ENCODE data around the gene PACSIN2. TPM values are rescaled to one million over a fixed set of nuclear protein-coding genes. Genes with fewer than 3 reads are reported as not detected.

PACSIN2 gene
- total and polyA plus RNA-seq, 2 of the 13 experiments (the other 11 are each of a cell fraction or from before 2014, with no cell fraction given), result 54.1 to 68.8 TPM

- TF ChIP-seq ZNF687 (CRISPR knock-in tag; IDR thresholded peaks at IDR 0.05), result peak; percentile 66
- 0 out of 2 replicates have a peak, but pooled peaks have one; percentile 11 for TF ChIP-seq ZNF609 (CRISPR knock-in tag; IDR thresholded peaks at IDR 0.05; ENCODE audit: borderline replicate concordance)
- no peak for TF ChIP-seq HNF4A (CRISPR knock-in tag; IDR thresholded peaks at IDR 0.05)
- TF ChIP-seq PRPF4 (IDR thresholded peaks at IDR 0.05; ENCODE audit: low read depth, low read length, poor library complexity, severe bottlenecking), result no peak
- 0 out of 2 replicates have a peak, but pooled peaks have one; percentile 49 for TF ChIP-seq MYPOP (CRISPR knock-in tag; IDR thresholded peaks at IDR 0.05)
- no peak for TF ChIP-seq XBP1 (CRISPR knock-in tag; IDR thresholded peaks at IDR 0.05)
- TF ChIP-seq GTF3A (CRISPR knock-in tag; conservative IDR thresholded peaks at IDR 0.05), result no peak
- TF ChIP-seq SMAD9 (CRISPR knock-in tag; IDR thresholded peaks at IDR 0.05), result no peak
- TF ChIP-seq MZF1 (CRISPR knock-in tag; IDR thresholded peaks at IDR 0.05; ENCODE audit: borderline replicate concordance), result no peak
- TF ChIP-seq ZNF552 (CRISPR knock-in tag; IDR thresholded peaks at IDR 0.05; ENCODE audit: borderline replicate concordance), result no peak
- TF ChIP-seq POGZ (CRISPR knock-in tag; IDR thresholded peaks at IDR 0.05), result no peak
- TF ChIP-seq JUND (CRISPR knock-in tag; IDR thresholded peaks at IDR 0.05), result peak; percentile 87
- no peak for TF ChIP-seq ZNF562 (CRISPR knock-in tag; IDR thresholded peaks at IDR 0.05; ENCODE audit: borderline replicate concordance)
- no peak for TF ChIP-seq ZNF678 (CRISPR knock-in tag; IDR thresholded peaks at IDR 0.05)
- TF ChIP-seq RARG (CRISPR knock-in tag; IDR thresholded peaks at IDR 0.05; ENCODE audit: low read depth), result no peak
- TF ChIP-seq PATZ1 (CRISPR knock-in tag; IDR thresholded peaks at IDR 0.05), result peak; percentile 85
These were observed 67.5 kb downstream of the PACSIN2 start (continued) for GRCh38 chr22:42947211-42947990.
